ENCODE results near the gene PCDH1. TPM values are rescaled to one million over a fixed set of nuclear protein-coding genes. Genes with fewer than 3 reads are reported as not detected.
A peak's percentile ranks its signal among the peaks of the same experiment; 100 is the strongest.

PCDH1 gene
- polyA plus RNA-seq, 3 donors from 2014 or later: 19.0 to 26.7 (median 21.8) TPM

GRCh38 chr5:141840280-141840812, 37.9 kb downstream of the PCDH1 start:
- no peak for DNase-seq
- H3K4me3 Mint-ChIP-seq: no peak overlapping the region
- peaks cover 0 to 2% of the 10 kb centered on the region in 2 donors for H3K4me1 Mint-ChIP-seq
- peak overlapping the region in 1 of 6 donors; percentile 35 for H3K27ac Mint-ChIP-seq
- H3K9me3 Mint-ChIP-seq: no peaks in the 10 kb centered on the region
- peaks cover 0 to 5% (median 2%) of the 10 kb centered on the region in 3 donors for H3K27me3 Mint-ChIP-seq (ENCODE audit: low read depth in 3 of 3)
- peaks cover 0 to 3% (median 0%) of the 10 kb centered on the region in 3 donors for H3K36me3 Mint-ChIP-seq

GRCh38 chr5:141839015-141839513, 39.1 kb downstream of the PCDH1 start:
- peaks cover 0 to 3% (median 0%) of the 10 kb centered on the region in 3 donors for H3K36me3 Mint-ChIP-seq
- H3K9me3 Mint-ChIP-seq: no peaks in the 10 kb centered on the region
- H3K27me3 Mint-ChIP-seq (ENCODE audit: low read depth in 3 of 3): peaks cover 0 to 4% (median 3%) of the 10 kb centered on the region in 3 donors
- no peak overlapping the region for H3K4me3 Mint-ChIP-seq
- no peaks in the 10 kb centered on the region for H3K4me1 Mint-ChIP-seq
- DNase-seq: no peak
- no peak overlapping the region for H3K27ac Mint-ChIP-seq

DNA sequence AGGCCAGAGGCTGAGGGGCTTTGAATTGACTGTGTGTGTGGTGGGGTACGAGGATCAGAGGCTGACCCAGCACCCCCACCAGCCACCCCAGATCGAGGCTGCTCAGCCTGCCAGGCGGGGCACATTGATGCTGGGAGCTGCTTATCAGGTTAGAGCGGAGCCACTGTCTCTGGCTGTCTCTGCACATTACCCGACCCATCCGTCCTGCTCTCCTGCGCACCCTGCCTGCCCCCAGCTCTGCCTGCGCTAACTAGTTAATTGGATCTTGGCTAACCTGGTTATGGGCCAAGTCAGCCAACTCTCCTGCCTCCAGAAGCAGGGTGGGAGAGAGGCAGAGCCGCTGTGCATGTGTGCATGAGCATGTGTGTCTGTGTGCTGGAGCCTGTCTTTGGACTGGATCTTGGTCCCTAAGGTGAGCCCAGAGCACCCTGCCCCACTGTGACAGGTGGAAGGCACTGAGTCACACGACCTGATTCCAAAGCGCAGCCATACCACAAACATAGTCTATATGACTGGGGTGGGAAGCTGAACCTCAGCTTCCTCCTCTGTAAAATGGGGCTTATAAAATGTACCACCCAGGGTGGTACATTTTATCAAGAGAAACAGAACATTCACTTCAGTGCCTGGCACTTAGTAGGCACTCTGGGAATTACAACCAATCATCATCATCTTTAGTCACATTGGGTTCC, 39.7 kb downstream of the PCDH1 start:
- H3K9me3 Mint-ChIP-seq: no peaks in the 10 kb centered on the region
- no peak overlapping the region for H3K4me3 Mint-ChIP-seq
- peaks cover 0 to 3% (median 0%) of the 10 kb centered on the region in 3 donors for H3K36me3 Mint-ChIP-seq
- no peaks in the 10 kb centered on the region for H3K4me1 Mint-ChIP-seq
- DNase-seq: no peak
- H3K27ac Mint-ChIP-seq: no peak overlapping the region
- peaks cover 0 to 6% (median 3%) of the 10 kb centered on the region in 3 donors for H3K27me3 Mint-ChIP-seq (ENCODE audit: low read depth in 3 of 3)

- DNase-seq: no peak
- Mint-ChIP-seq H3K36me3 (peaks cover 0 to 3% (median 0%) of the 10 kb centered on the region in 3 donors), H3K4me1 (no peaks in the 10 kb centered on the region), H3K9me3 (no peaks in the 10 kb centered on the region), H3K27ac (no peak overlapping the region), H3K27me3 (ENCODE audit: low read depth in 3 of 3) (peaks cover 0 to 8% (median 3%) of the 10 kb centered on the region in 3 donors), H3K4me3 (no peak overlapping the region)
These were observed 42.1 kb downstream of the PCDH1 start for GRCh38 chr5:141835928-141836670.

DNA sequence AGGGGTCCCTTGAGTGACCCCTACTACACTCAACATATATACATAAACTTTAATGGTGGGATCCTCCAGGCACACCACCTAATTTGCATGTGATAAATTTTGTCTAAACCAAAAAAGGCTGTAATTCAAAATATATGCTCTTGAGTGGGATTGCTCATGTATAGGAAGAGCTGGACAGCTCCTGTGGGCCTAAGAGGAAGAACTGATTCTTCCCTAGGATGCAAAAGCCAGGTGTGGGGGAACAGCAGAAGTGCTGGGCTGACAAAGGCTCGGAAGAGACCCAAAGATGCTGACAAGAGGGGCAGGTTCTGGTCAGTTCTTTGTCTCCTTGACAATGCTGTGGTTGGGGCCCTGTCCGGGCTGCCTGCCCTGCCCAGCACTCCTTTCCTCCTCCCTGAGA, 43.9 kb downstream of the PCDH1 start:
- no peaks in the 10 kb centered on the region for H3K9me3 Mint-ChIP-seq
- no peak for DNase-seq
- no peaks in the 10 kb centered on the region for H3K4me1 Mint-ChIP-seq
- H3K27me3 Mint-ChIP-seq (ENCODE audit: low read depth in 3 of 3): peaks cover 0 to 11% (median 3%) of the 10 kb centered on the region in 3 donors
- H3K36me3 Mint-ChIP-seq: peaks cover 0 to 3% (median 0%) of the 10 kb centered on the region in 3 donors
- H3K27ac Mint-ChIP-seq: no peak overlapping the region
- H3K4me3 Mint-ChIP-seq: no peak overlapping the region

GRCh38 chr5:141832131-141832530, 46.1 kb downstream of the PCDH1 start:
- DNase-seq: no peak
- Mint-ChIP-seq H3K9me3 (no peaks in the 10 kb centered on the region), H3K36me3 (peaks cover 0 to 2% (median 0%) of the 10 kb centered on the region in 3 donors), H3K4me3 (no peak overlapping the region), H3K4me1 (no peaks in the 10 kb centered on the region), H3K27me3 (ENCODE audit: low read depth in 3 of 3) (peaks cover 0 to 11% (median 3%) of the 10 kb centered on the region in 3 donors), H3K27ac (no peak overlapping the region)

DNA sequence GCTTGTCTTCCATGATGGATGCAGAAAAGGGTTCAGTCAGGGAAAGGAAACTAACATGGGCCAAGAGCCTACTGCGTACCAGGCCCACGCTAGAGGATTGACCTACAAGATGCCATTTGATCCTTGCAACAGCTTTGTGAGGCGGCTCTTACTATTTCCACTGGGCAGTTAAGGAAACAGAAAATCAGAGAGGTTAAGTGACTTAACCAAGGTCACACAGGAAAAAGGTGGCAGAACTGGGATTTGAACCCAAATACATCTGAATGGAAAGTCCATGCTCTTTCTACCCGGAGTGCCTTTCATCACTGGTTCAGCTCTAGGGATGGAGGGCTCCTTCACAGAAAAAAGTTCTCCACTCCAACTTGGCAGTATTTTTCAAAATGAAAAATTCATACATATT, 50.0 kb downstream of the PCDH1 start:
- no peaks in the 10 kb centered on the region for H3K36me3 Mint-ChIP-seq
- no peak overlapping the region for H3K4me3 Mint-ChIP-seq
- H3K27me3 Mint-ChIP-seq (ENCODE audit: low read depth in 3 of 3): peaks cover 0 to 4% (median 3%) of the 10 kb centered on the region in 3 donors
- H3K9me3 Mint-ChIP-seq: no peaks in the 10 kb centered on the region
- H3K27ac Mint-ChIP-seq: no peak overlapping the region
- H3K4me1 Mint-ChIP-seq: no peaks in the 10 kb centered on the region
- DNase-seq: no peak

GRCh38 chr5:141826674-141827073, 51.5 kb downstream of the PCDH1 start:
- no peak overlapping the region for H3K27ac Mint-ChIP-seq
- no peaks in the 10 kb centered on the region for H3K9me3 Mint-ChIP-seq

DNA sequence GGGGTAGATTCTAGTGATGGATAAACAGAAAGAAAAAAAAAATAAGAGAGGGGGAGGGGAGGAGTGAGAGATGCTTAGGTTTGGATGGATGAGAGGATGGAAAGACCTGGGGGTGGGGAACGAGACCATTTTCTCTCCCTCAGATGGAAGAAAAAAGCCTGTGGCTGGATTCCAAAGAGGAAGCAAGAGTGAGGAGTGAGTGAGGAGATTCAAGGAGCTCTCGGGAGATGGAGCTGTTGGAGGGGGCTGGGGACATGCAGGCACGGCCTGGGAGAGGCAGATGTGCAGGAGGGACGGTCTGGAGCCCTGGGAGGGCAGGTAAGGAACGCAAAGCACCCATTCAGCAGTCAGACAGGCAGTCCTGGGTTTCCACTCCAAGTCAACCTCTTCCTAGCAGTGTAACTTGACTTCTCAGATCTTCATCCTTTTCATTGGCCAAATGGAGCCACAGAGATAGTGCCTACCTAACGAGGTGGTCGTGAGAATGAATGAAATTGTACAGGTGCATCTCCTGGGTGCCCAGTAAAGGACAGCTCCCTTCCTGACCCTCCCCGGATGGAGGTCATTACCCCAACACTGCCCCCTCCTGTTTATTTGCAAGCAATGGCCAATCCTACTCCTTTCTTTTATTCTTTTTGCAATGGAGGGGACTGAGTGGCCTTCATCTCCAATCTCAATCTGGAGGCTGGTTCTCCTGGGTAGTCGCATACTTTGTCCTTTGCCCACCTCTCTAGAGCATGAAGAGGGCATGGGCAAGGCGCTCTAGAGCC, 52.2 kb downstream of the PCDH1 start:
- Mint-ChIP-seq H3K27ac (peak overlapping the region in 1 of 6 donors; percentile 57), H3K4me1 (no peaks in the 10 kb centered on the region), H3K9me3 (no peaks in the 10 kb centered on the region), H3K4me3 (no peak overlapping the region), H3K36me3 (no peaks in the 10 kb centered on the region), H3K27me3 (ENCODE audit: low read depth in 3 of 3) (peaks cover 0 to 3% (median 2%) of the 10 kb centered on the region in 3 donors)
- peak in 1 of 3 donors; percentile 17 for DNase-seq

More at GRCh38 chr5:141826674-141827073, 51.5 kb downstream of the PCDH1 start:
- Mint-ChIP-seq H3K27me3 (ENCODE audit: low read depth in 3 of 3) (peaks cover 0 to 2% (median 2%) of the 10 kb centered on the region in 3 donors), H3K4me3 (no peak overlapping the region), H3K4me1 (no peaks in the 10 kb centered on the region), H3K36me3 (no peaks in the 10 kb centered on the region)
- no peak for DNase-seq

- Mint-ChIP-seq H3K27me3 (ENCODE audit: low read depth in 3 of 3) (peaks cover 0 to 5% (median 2%) of the 10 kb centered on the region in 3 donors), H3K4me3 (no peak overlapping the region), H3K4me1 (no peaks in the 10 kb centered on the region), H3K27ac (no peak overlapping the region), H3K9me3 (no peaks in the 10 kb centered on the region), H3K36me3 (no peaks in the 10 kb centered on the region)
- no peak for DNase-seq
These were observed 53.0 kb downstream of the PCDH1 start for GRCh38 chr5:141825241-141825671.

DNA sequence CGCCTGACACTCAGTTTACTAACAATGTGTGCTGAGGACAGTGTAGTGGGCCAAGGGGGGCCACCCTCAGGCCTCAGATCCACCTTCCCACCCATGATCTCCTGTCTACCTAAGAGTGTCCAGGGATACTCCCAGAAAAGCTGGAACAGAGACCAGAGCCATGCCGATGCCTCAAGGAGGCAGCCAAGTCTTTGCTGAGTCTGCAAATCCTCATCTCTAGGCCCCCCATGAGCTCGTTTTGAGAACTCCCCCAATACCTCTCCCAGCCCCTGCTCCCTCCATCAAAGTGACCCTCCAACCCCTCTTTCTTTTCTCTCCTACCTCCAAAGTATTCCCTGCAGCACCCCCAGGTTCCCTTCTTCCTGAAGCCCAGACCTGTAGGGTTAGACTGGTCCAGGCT, 53.5 kb downstream of the PCDH1 start:
- Mint-ChIP-seq H3K36me3 (no peaks in the 10 kb centered on the region), H3K9me3 (no peaks in the 10 kb centered on the region), H3K4me1 (no peaks in the 10 kb centered on the region), H3K4me3 (no peak overlapping the region), H3K27me3 (ENCODE audit: low read depth in 3 of 3) (peaks cover 0 to 5% (median 0%) of the 10 kb centered on the region in 3 donors), H3K27ac (no peak overlapping the region)
- DNase-seq: no peak

DNA sequence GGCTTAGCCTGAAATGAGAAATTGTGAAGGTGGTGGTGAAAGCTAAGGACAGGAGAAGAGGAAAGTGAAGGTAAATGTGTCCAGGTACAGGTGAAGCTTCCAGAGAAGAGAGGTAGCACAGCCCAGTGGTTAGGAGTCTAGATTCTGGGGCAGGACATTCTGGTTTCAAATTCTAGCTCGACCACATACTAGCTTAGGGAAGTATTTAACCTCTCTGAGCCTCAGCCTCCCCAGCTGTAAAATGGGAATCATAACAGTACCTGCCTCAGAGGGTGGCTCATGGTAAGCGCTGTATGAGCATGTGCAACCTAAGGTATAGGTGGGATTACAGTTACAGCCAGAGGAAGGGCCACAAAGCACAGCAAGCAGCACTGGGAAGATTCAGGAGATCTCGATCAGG, 55.2 kb downstream of the PCDH1 start:
- H3K9me3 Mint-ChIP-seq: no peaks in the 10 kb centered on the region
- H3K27me3 Mint-ChIP-seq (ENCODE audit: low read depth in 3 of 3): peaks cover 0 to 4% (median 3%) of the 10 kb centered on the region in 3 donors
- H3K4me3 Mint-ChIP-seq: no peak overlapping the region
- H3K27ac Mint-ChIP-seq: no peak overlapping the region
- H3K4me1 Mint-ChIP-seq: no peaks in the 10 kb centered on the region
- H3K36me3 Mint-ChIP-seq: no peaks in the 10 kb centered on the region
- DNase-seq: no peak

GRCh38 chr5:141822144-141822543, 56.1 kb downstream of the PCDH1 start:
- H3K27ac Mint-ChIP-seq: no peak overlapping the region
- H3K4me3 Mint-ChIP-seq: no peak overlapping the region
- no peaks in the 10 kb centered on the region for H3K36me3 Mint-ChIP-seq
- H3K9me3 Mint-ChIP-seq: no peaks in the 10 kb centered on the region
- H3K4me1 Mint-ChIP-seq: no peaks in the 10 kb centered on the region
- DNase-seq: no peak
- peaks cover 0 to 4% (median 3%) of the 10 kb centered on the region in 3 donors for H3K27me3 Mint-ChIP-seq (ENCODE audit: low read depth in 3 of 3)

Data from immature natural killer cell (primary cell).